Activated B cell treated with CpG ODN at 0.5 μM for 24 hours (primary cell): Measurements from ENCODE around the gene CR1. TPM values are rescaled to one million over a fixed set of nuclear protein-coding genes. Genes with fewer than 3 reads are reported as not detected.

Experiments
- ATAC-seq: fragments of 200-7000 bp; cut with Tn5 transposase; one replicate; pipeline ENCODE4 v1.10.0; 2021; ENCODE audit warnings: low read depth, mild to moderate bottlenecking, moderate library complexity
- CTCF ChIA-PET: fragments of 350-600 bp; sonication (Branson Sonifier 250); formaldehyde crosslinking; loops from one replicate; lab custom pipeline; 2021; ENCODE audit warnings: antibody characterized with exemption; lab: Charles Lee
- POLR2A ChIA-PET: fragments of 350-600 bp; sonication (Branson Sonifier 250); formaldehyde crosslinking; loops from one replicate; lab custom pipeline; 2021; ENCODE audit warnings: antibody characterized with exemption; lab: Charles Lee
- DNase-seq: peaks from one replicate; pipeline ENCODE4 v3.0.0; 2022
- H3K27ac Mint-ChIP-seq: one replicate; pipeline ENCODE4 v1.8.0; 2020; ENCODE audit warnings: mixed read lengths
- H3K27me3 Mint-ChIP-seq: one replicate; pipeline ENCODE4 v1.8.0; 2021; ENCODE audit warnings: mixed read lengths
- H3K36me3 Mint-ChIP-seq: one replicate; pipeline ENCODE4 v1.8.0; 2021; ENCODE audit warnings: low read depth, mixed read lengths
- H3K4me1 Mint-ChIP-seq: one replicate; pipeline ENCODE4 v1.8.0; 2021; ENCODE audit warnings: mixed read lengths
- H3K4me3 Mint-ChIP-seq: one replicate; pipeline ENCODE4 v1.8.0; 2020; ENCODE audit warnings: mild to moderate bottlenecking, mixed read lengths
- H3K9me3 Mint-ChIP-seq: one replicate; pipeline ENCODE4 v1.8.0; 2020; ENCODE audit warnings: mixed read lengths
- CTCF ChIP-seq: fragments of 200-600 bp; IDR thresholded peaks from one replicate; pipeline ENCODE4 v1.8.0; 2022; ENCODE audit warnings: antibody characterized with exemption, mild to moderate bottlenecking
- intact Hi-C: fragments of 100-400 bp; cut with micrococcal nuclease; formaldehyde crosslinking; loops from one replicate; pipeline ENCODE4 v1.15.1; 2024
- total RNA-seq: library from RNA; stranded (reverse); gene quantifications from 2 replicates; pipeline ENCODE4 v1.2.3, GENCODE V29; 2022

The CR1 gene
- total RNA-seq, 1 donor from 2014 or later: 13.9 TPM

- ATAC-seq (no peak), DNase-seq (no peak)
- peaks cover 12% of the 10 kb centered on the region for H3K36me3 Mint-ChIP-seq
- ChIA-PET POLR2A (interaction anchor here (0.7 to 2.4 kb wide), 3 partner anchors 46 to 179 kb away, joined by 3 to 14 read pairs (median 6); partner anchors contain the start of genes CD55 and CR2), CTCF (interaction anchor here (0.6 to 8.7 kb wide), 24 partner anchors 17 to 891 kb away, joined by 3 to 174 read pairs (median 4); partner anchors contain the start of genes CD55, CR2 and PFKFB2)
- H3K4me1 Mint-ChIP-seq: peaks cover 38% of the 10 kb centered on the region
- TF ChIP-seq CTCF: no peak
- no peak overlapping the region for H3K4me3 Mint-ChIP-seq
- no peak overlapping the region for H3K27ac Mint-ChIP-seq
- intact Hi-C loops: no loop called here
- H3K9me3 Mint-ChIP-seq: no peaks in the 10 kb centered on the region
- H3K27me3 Mint-ChIP-seq: no peaks in the 10 kb centered on the region
These were observed 4.3 kb downstream of the CR1 start for GRCh38 chr1:207500306-207500705.

- DNase-seq: no peak
- Mint-ChIP-seq H3K9me3 (no peaks in the 10 kb centered on the region), H3K4me3 (no peak overlapping the region), H3K27ac (no peak overlapping the region), H3K27me3 (no peaks in the 10 kb centered on the region), H3K36me3 (peaks cover 12% of the 10 kb centered on the region), H3K4me1 (peaks cover 30% of the 10 kb centered on the region)
- POLR2A ChIA-PET: interaction anchor here (1.1 kb wide), 1 partner anchor 180 kb away, joined by 3 read pairs; no protein-coding TSS in a partner anchor
- ATAC-seq: no peak
- intact Hi-C loops: no loop called here
- CTCF ChIA-PET: interaction anchor here (2.3 to 8.7 kb wide), 3 partner anchors 96 to 451 kb away, joined by 7 to 174 read pairs (median 22); no protein-coding TSS in a partner anchor
- TF ChIP-seq CTCF: no peak
These were observed 5.1 kb downstream of the CR1 start for GRCh38 chr1:207501071-207501470.

GRCh38 chr1:207502726-207503125, 6.8 kb downstream of the CR1 start:
- POLR2A ChIA-PET: no interaction called here
- peaks cover 18% of the 10 kb centered on the region for H3K4me1 Mint-ChIP-seq
- H3K27ac Mint-ChIP-seq: no peak overlapping the region
- no peaks in the 10 kb centered on the region for H3K27me3 Mint-ChIP-seq
- DNase-seq (no peak), ATAC-seq (no peak)
- intact Hi-C loops: no loop called here
- TF ChIP-seq CTCF: no peak
- H3K9me3 Mint-ChIP-seq: no peaks in the 10 kb centered on the region
- no peak overlapping the region for H3K4me3 Mint-ChIP-seq
- H3K36me3 Mint-ChIP-seq: peaks cover 26% of the 10 kb centered on the region
- CTCF ChIA-PET: interaction anchor here (1.3 to 8.7 kb wide), 4 partner anchors 78 to 453 kb away, joined by 3 to 174 read pairs (median 14); no protein-coding TSS in a partner anchor

DNA sequence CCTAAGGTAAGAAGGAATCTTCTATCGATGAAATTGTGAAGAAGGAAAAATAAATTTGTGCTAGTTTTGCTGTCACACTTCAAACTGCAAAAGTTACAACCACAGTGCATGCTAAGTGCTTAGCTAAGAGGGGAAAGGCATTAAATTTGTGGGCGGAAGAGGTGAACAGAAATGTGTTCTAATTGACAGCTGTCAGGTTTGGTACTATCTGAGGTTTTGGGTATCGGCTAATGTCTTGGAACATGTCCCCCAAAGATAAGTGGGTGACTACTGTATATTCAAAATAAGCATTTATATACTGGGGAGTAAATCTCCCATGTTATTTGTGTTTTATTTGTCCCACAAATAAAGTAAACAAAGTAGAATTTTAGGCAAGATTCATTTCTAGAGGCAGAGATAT, 8.0 kb downstream of the CR1 start:
- H3K27ac Mint-ChIP-seq: peak overlapping the region; percentile 57
- H3K4me1 Mint-ChIP-seq: peaks cover 8% of the 10 kb centered on the region
- TF ChIP-seq CTCF: no peak
- peaks cover 38% of the 10 kb centered on the region for H3K36me3 Mint-ChIP-seq
- no peak overlapping the region for H3K4me3 Mint-ChIP-seq
- ChIA-PET POLR2A (no interaction called here), CTCF (interaction anchor here (4.5 to 8.7 kb wide), 2 partner anchors 99 to 424 kb away, joined by 22 to 174 read pairs; no protein-coding TSS in a partner anchor)
- H3K9me3 Mint-ChIP-seq: no peaks in the 10 kb centered on the region
- intact Hi-C loops: no loop called here
- ATAC-seq: no peak
- no peak for DNase-seq
- no peaks in the 10 kb centered on the region for H3K27me3 Mint-ChIP-seq

DNA sequence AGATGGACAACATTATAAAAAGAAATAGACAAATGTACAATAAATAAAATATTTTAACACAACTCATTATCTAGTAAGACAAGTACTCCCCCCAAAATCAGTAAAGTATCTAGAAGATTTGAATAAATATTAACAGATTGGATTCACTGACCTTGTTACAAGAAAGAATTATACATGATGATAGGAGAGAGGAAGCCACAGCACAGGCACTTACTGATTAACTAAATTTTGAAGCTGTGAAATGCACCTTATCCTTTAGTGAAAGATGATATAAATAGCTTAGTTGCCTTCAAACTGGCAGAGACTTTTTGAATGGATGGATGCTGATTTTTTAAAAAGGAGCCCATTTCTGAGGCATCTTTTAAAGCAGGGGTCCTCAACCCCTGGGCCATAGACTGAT, 8.5 kb downstream of the CR1 start:
- Mint-ChIP-seq H3K4me1 (peaks cover 4% of the 10 kb centered on the region), H3K27ac (no peak overlapping the region)
- intact Hi-C loops: no loop called here

More for the DNA sequence above, 8.5 kb downstream of the CR1 start:
- ChIA-PET CTCF (interaction anchor here (4.5 kb wide), 1 partner anchor 99 kb away, joined by 22 read pairs; no protein-coding TSS in a partner anchor), POLR2A (no interaction called here)
- TF ChIP-seq CTCF: no peak
- Mint-ChIP-seq H3K36me3 (peaks cover 43% of the 10 kb centered on the region), H3K4me3 (no peak overlapping the region), H3K27me3 (no peaks in the 10 kb centered on the region), H3K9me3 (no peaks in the 10 kb centered on the region)
- no peak for ATAC-seq
- no peak for DNase-seq
